NCI-H82 treated with DMSO at 0.1 percent for 48 hours (cell line): ENCODE data around the gene KRTAP5-6.

Experiments used
- DNase-seq: peaks from one replicate; lab custom pipeline; 2025; ENCODE audit not compliant: unreplicated experiment; lab: John Stamatoyannopoulos, UW

KRTAP5-6 gene

DNA sequence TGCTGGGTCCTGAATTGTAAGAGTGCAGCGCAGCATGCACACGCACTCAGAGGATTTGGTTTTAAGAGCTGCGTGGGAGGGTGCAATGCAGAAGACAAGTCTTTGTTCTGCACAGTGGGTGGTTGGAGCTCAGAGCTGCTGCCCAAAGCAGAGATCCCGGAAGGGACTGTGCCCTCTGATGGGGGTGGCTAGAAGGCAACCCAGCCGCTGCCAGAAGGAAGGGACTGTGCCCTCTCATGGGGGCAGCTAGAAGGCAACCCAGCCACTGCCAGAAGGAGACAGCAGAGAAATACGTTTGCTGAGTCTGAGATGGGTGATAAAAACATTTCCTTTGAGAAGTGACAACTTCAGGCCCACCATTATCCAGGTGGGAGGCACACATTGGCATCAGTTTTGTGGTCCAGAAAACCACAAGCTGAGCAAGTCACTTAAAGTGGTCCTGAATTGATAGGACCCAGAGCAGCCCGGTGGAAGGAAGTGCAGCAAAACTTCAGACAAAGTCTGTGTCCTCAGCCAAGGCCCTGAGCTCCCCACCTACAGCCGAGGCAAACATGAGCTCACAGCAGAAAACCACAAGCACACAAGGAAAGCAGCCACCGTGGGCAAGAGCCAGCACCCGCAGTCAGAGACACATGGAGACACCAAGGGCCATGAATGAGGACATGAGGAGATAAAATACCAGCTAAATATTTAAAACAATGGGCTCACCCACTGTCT lies 4.3 kb downstream of the KRTAP5-6 start:
- DNase-seq, result no peak

DNA sequence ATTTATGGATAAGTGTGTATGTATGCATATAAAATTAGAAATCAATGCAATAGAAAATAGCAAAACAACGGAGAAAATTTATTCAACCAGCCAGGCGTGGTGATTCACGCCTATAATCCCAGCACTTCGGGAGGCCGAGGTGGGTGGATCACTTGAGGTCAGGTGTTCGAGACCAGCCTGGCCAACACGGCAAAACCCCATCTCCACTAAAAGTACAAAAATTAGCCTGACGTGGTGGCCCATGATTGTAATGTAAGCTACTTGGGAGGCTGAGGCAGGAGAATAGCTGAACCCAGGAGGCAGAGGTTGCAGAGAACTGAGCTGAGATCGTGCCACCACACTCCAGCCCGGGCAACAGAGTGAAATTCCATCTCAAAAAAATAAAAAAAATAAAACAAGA lies 5.5 kb downstream of the KRTAP5-6 start:
- no peak for DNase-seq

DNA sequence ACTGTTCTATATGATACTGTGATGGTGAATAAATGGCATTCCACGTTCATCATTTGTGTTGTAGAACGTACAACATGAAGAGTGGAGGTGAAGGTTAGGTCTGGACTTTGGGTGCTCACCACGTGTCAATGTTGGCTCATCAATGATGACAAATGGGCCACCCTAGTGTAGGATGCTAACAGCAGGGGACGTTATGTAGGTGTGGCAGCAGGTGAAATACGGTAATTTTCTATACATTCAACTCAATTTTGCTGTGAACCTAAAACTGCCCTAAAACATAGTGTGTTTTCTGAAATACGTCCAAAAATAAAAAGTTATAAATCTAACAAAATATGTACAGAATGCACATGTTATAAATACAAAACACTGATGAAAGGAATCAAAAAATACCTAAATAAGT lies 6.2 kb downstream of the KRTAP5-6 start:
- DNase-seq, result no peak

DNA sequence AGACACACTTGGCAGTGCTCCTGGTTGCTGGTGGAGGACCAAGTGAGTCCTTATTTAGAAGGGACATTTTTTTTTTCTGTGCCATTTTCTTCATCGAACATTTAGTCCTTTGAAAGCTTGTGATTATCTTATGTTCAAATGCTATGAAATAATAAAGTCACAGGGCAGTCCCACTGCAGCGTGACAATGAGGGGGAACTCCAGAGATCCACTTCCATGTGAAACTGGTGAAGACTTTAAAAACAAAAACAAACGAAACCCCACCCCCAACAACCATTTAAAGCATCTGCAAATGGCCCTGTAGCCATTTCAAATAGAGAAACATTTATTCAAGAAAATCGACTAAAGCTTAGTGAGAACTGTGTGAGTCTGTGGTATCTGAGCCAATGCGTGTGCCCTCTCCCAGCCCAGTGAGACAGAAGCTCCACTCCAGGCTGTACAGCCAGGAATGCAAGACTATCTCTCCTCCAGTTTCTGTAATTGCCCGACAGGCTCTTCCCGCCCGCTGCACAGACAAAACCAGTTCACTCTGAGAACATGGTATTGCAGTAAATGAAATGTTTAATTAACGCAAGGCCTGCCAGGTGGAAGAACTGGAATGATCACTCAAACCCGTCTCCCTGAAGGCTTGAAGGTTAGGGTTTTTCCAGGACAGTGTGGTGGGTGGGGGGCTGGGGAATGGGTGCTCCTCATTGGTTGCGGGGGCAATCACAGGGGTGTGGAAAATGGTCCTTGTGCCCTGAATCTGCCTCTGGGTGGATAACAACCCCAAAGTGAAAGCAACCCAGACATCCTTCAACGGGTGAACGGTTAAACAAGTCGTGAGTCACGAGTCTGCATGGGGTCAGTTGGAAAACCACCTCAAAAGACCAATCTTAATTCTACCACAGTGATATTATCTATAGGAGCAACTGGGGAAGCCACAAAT lies 8.4 kb downstream of the KRTAP5-6 start:
- no peak for DNase-seq

DNA sequence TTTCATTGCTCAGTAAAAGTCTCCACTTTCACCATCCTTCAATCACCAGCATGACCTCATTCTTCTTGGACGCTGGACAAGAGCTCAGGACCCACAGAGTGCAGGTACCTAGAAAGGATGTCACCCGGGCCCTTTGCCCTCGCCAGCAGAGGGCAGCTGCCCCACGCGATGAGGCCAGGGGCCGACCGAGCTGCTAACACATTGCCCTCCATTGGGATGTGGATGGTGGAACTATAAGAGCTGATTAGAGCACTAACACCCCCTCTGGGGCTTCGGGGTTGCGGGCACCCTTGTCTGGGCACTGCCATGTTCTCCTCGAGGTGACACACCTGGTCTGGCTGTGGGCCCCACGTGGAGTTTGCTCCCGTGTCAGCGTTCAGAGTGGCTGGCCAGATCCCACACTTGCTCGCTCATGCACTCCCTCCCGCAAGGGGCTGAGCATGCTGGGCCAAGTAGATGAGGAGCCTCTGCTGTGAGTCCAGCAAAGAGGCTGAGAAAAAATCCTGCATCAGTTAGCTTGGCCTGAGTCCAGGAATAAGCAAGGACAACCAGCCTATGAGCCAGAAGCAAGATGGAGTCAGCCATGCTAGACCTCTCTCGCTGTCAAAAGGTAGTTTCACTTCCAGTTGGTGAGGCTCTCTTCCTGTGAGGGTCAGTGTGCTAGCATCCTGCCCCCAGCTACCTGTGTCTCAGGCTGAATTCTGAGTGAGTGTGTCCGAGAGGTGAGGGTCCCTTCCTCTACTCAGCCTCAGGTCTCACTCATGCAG lies 9.8 kb downstream of the KRTAP5-6 start:
- DNase-seq, result no peak

DNA sequence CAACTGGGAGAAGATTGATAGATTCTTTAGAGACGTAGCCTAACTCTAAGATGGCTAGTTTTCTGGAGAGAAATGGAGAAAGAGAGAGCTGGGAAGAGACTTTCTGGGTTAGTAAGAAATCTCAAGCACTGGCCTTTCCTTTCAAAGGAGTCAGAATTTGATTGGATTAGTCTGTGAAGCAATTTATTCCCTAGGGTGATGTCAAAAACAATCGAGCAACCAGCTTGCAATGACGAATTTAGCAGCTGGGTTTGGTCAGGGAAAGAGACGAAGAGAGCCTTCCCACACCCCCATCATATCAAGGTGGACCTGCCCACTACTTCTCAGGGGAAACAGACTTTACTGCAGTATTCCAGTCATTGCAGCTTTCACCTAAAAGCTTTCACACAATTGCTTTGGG lies 10.8 kb downstream of the KRTAP5-6 start:
- no peak for DNase-seq

DNA sequence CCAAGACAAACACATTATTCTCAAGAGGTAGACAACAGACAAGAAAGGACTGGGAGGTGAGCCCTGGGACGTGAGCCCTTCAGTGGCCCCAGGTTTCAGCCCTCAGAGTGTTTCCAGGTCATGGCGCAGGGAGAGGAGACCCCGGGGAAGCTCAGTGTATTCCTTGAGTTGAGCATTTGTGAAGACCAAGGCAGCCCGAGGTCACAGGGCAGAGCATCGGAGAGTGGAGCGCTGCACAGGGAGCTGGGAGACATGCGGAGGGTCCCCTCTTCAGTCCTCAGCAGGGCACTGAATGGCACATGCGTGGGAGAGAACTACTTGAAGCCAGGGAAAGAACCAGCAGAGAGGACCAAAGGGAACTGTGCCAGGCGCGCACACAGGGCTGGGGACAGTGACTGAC lies 11.7 kb downstream of the KRTAP5-6 start:
- DNase-seq, result no peak

DNA sequence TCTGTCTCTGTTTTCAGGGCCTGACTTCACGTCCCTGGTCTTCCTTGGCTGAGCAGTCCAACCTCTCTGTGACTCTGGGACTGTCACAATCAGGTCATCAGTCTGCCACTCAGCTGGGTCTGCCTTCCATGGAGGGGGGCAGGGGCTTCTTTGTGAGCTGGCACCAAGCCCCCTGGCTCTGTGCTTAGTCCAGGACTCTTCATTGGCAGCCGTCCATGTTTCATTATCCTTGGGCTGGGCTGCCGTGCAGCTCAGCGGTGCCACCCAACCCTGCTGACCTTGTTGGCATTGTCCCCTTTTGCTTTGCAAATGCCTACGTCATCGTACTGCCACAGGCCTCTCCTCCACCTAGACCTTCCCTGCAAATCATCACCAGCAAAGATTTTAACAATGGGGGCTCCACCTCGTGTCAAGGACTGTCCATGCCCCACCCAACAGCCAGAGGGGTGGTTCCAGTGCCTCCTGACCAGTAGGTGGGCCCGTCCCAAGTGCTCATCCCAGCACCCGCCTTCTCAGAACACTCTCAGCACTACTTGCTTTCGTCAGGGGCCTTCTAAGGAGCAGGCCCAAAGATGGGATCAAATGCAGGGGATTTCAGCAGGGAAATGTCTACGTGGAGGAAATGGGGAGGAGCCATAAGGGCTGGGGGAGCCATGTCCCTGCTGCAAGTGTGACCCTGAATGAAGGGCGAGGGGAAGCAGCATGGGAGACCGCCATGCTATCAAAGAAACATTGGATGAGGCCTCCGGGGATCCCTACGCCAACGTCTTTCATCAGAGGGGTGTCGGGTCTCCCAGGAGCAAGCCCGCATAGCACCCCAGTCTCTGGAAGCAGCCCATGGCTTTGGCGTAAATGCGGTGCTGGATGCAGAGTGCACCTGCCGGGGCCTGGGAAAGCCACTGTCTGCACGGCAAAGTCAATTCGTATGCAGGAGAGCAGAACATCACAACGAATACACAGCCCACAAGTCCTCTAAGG lies 18.2 kb downstream of the KRTAP5-6 start:
- DNase-seq, result no peak

DNA sequence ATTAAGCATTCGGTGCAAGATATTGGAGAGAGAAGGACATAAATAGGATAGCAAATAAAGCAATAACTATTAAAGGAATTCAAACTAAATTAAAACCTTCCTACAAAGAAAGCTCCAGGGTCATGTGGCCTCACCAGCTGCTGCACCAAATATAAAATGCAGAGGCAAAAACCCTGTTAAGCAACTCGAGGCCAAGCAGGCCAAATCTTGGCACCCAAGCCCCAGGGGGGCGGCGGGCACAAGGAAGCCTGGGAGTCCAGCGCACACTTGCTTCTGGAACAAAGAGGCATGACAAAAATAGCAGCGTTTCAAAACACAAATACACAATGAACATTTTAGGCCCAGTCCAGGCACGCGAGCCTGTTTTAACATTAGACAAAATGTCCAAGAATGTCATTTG lies 20.8 kb downstream of the KRTAP5-6 start:
- no peak for DNase-seq

DNA sequence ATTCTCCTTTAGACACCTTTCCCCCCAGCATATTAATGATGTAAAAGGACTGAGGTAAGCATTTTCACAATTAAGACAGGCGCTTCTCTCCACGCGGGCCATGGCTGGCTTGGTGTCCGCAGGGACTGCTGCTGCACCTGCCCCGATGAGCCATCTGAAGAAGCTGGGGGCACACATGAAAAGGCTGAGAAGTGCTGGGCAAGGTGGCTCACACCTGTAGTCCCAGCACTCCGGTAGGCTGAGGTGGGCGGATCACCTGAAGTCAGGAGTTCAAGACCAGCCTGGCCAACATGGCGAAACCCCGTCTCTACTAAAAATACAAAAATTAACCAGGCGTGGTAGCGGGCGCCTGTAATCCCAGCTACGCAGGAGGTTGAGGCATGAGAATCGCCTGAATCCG lies 21.3 kb downstream of the KRTAP5-6 start:
- DNase-seq, result no peak

DNA sequence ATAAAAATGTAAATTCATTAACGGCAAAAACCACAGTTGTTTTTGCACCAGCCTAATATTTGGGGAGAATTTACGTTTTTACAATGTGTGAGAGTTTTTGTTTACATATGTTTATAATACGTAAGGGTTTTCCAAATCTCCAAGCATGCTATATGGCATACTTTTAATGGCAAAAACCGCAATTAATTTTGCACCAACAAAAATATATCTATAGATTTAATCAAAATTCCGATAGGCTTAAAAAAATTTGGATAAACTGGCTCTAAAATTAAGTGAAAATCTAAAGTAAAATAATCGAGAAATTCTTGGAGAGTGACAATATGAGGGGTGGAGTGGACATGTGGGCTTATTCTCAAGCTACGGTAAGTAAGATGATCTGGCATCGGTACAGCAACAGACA lies 22.8 kb downstream of the KRTAP5-6 start:
- no peak for DNase-seq

DNA sequence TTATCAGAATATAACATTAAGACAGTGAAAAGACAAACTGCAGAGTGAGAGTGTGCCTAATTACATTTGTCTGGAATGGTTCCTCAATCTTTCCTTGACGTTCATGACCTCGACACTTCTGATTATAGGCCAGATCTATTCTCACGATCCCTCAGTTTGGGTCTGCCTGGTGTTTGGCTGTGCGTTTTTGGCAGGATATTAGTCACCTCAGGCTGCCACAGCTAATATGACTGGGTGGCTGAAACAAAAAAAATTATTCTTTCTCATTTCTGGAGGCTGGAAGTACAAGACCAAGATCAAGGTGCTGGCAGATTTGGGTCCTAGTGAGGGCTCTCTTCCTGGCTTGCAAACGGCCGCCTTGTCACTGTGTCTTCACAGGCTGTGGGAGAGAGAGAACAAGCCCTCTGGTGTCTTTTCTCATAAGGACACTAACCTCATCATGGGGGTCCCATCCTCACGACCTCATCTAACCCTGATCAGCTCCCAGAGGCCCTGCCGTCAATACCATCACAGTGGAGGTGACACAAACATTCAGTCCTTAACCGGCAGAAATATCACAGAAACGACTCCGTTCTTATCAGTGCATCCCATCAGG lies 30.2 kb downstream of the KRTAP5-6 start:
- no peak for DNase-seq

DNA sequence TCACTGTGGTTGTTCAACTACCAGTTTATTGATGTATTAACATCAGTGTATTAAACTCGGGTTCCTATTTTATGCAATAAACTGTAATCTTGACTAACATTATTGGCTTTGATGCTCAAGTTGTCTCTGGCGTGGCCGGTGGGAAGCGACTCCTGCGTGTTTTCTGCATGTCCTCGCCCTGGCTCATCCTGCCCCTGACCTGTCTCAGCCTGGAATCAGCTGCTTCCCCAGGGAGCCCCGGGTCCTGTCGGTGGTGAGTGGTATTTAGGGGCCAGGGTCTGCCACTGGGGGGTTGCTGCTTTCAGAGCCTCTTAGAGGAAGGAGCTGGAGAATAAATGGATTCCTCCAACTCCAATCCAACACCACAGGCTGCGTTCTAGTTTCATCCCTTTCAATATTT lies 30.9 kb downstream of the KRTAP5-6 start:
- DNase-seq, result no peak

DNA sequence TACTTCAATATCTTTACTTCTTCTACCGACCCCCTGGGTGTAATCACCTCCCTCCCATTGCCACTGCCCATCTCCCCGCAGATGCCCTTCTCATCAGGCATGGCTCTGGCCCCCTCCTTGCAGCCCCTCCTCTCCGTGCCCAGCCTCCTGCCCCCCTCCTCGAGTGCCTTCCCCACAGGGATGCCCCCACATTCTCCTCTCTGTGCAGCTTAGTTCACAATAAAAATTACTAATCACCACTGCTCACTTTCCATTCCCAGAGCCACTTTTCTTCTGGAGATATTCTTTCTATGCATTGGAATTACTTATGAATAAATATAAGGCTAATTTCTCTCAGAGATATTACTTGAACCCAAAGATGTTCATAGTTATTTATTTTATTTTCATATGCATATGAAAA lies 31.3 kb downstream of the KRTAP5-6 start:
- DNase-seq, result no peak

DNA sequence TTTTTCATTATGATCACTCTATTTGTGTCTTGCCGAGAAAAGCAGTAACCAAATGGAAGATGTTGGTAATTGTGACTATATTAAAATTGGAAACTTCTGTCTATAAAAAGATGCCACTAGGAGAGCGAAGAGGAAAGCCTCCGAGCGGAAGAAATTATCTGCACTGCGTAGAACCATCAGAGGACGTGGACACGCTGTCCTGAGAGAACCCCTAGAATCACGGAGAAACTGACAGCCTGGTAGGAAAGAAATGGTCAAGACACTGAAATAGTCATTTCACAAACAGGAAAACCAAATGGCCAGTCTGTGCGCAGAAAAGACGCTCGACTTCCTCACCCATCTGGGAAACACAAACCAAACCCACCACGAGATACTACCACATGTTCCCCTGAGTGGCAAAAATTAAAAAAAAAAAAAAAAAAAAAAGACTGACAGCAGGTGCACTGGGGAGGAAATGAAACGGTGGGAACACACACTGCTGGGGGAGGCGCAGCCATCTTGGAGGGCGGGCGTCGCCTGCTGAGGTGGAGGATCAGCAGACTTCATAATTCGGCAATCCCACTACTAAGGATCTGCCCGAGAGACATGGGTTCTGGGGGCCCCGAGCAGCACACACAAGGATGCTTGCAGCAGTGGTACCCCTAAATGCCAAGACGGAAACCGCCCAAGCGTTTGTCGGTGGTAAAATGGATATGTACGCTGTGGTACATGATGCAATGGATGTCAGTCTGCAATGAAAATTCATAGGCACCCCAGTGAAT lies 32.1 kb downstream of the KRTAP5-6 start:
- no peak for DNase-seq

DNA sequence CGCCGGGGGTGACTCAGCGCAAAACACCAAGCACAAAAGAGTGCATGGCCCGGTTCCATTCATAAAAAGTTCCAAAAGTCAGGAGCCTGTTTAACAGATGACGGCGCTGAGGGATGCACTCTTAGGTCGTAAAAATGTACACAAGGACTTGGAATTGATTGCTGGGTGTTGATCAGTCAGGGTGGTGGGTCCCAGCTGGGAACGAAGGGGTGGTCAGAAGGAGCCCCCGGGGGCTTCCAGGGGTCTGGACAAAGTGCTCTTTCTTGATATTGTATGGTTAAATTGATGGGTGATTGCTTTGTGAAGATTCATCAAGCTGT lies 32.7 kb downstream of the KRTAP5-6 start:
- DNase-seq, result no peak

DNA sequence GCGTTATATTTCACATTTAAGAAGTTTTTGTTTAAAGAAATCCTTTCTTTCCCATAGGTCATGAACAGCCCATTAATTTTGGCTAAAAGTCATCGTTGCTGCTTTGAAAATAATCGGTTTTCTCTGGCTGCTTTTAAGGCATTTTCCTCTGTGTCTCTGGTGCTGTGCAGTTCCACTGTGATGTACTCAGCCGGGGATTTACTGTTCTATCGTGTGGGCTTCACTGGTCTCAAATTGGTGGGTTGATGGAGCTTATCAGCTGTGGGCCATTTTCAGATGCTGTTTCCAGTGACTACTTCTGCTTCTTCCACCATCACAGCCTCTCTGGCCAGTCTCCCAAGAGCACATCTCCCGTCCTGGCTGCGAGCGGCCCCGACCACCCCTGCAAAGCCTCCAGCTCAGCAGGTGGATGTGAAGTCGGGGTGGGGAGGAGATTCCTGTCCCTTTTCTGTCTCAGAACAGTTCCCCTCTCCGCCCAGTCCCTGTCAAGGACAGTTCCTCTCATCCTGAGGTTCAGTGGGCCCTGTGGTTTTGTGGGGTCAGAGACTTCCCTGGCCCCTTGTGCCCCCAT lies 33.1 kb downstream of the KRTAP5-6 start:
- DNase-seq, result no peak

DNA sequence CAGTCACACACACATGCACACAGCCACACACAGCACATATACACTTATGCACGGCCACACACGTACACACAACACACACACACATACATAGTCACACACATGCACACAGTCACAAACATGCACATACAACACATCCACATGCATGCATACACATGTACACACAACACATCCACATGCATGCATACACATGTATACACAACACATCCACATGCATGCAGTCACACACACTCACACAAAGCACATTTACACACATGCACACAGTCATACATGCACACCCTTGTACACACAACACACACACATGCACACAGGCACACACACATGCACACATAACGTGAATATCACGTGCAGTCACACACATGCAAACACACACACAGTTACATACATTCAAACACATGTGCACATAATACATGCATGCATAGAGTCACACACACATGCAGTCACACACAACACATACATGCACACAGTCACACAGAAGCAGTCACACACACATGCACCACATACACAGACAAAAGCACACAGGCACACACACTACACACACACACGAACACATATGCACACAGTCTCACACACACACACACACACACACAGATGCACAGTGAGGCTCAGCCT lies 34.6 kb downstream of the KRTAP5-6 start:
- no peak for DNase-seq
